CD4-positive, CD25-positive, alpha-beta regulatory T cell (primary cell): ENCODE data around the gene METAP2. TPM values are rescaled to one million over a fixed set of nuclear protein-coding genes. Genes with fewer than 3 reads are reported as not detected.

Source experiments
- ATAC-seq, 2 donors: fragments of 150-1000 bp; cut with Tn5 transposase; one replicate each; pipeline ENCODE4 v1.10.0; 2021; ENCODE audit warnings: low read depth in 2 of 2, moderate number of reproducible peaks in 2 of 2, moderate library complexity in 1 of 2
- DNase-seq, 3 donors: peaks; one replicate each; pipeline versions ENCODE4 v3.0.0 to v3.0.0-alpha.2; 2012 to 2022; ENCODE audit warnings: mixed read lengths in 1 of 3
- H3K27ac ChIP-seq: one replicate; pipeline ENCODE4 v1.7.0; 2013; ENCODE audit warnings: mild to moderate bottlenecking, low read length; ENCODE audit not compliant: insufficient read depth, poor library complexity, severe bottlenecking
- H3K27me3 ChIP-seq: one replicate; pipeline ENCODE4 v1.7.0; 2013; ENCODE audit warnings: low read length; ENCODE audit not compliant: control insufficient read depth, insufficient read depth
- H3K36me3 ChIP-seq: one replicate; pipeline ENCODE4 v1.7.0; 2013; ENCODE audit warnings: mild to moderate bottlenecking, low read length, moderate library complexity; ENCODE audit not compliant: control insufficient read depth, insufficient read depth
- H3K4me1 ChIP-seq: 2 replicates; pipeline ENCODE4 v1.7.0; 2013; ENCODE audit warnings: mild to moderate bottlenecking, low read length; ENCODE audit not compliant: insufficient read depth, control insufficient read depth, poor library complexity, severe bottlenecking
- H3K4me3 ChIP-seq: one replicate; pipeline ENCODE4 v1.7.0; 2013; ENCODE audit warnings: low read depth, mild to moderate bottlenecking, low read length, moderate library complexity
- H3K9me3 ChIP-seq, 2 experiments: 1 replicate in 1 of 2; 2 replicates in 1 of 2; pipeline ENCODE4 v1.7.0; 2013; ENCODE audit warnings: low read length in 2 of 2, mild to moderate bottlenecking in 1 of 2, moderate library complexity in 1 of 2; ENCODE audit not compliant: control insufficient read depth in 2 of 2
- H3K27ac Mint-ChIP-seq, 3 donors: one replicate each; pipeline ENCODE4 v1.8.0; 2020 to 2022; ENCODE audit warnings: mild to moderate bottlenecking in 3 of 3, mixed read lengths in 3 of 3, moderate library complexity in 2 of 3
- H3K27me3 Mint-ChIP-seq: one replicate; pipeline ENCODE4 v1.8.0; 2022; ENCODE audit warnings: mild to moderate bottlenecking, mixed read lengths
- H3K36me3 Mint-ChIP-seq: one replicate; pipeline ENCODE4 v1.8.0; 2020; ENCODE audit warnings: mixed read lengths
- H3K4me1 Mint-ChIP-seq, 4 donors: one replicate each; pipeline ENCODE4 v1.8.0; 2020 to 2022; ENCODE audit warnings: mixed read lengths in 4 of 4, mild to moderate bottlenecking in 1 of 4
- H3K4me3 Mint-ChIP-seq, 4 donors: one replicate each; pipeline ENCODE4 v1.8.0; 2020 to 2022; ENCODE audit warnings: mild to moderate bottlenecking in 4 of 4, mixed read lengths in 4 of 4, moderate library complexity in 3 of 4
- H3K9me3 Mint-ChIP-seq, 7 donors: one replicate each; pipeline ENCODE4 v1.8.0; 2020 to 2022; ENCODE audit warnings: mixed read lengths in 7 of 7, mild to moderate bottlenecking in 3 of 7, moderate library complexity in 2 of 7
- polyA plus RNA-seq, 4 donors: library from polyadenylated mRNA; unstranded; fragments of 300-500 nt; fragmentation: Illumina TruSeq; gene quantifications; one replicate each; pipeline ENCODE4 v1.2.3, GENCODE V29; 2021
- total RNA-seq: library from RNA; stranded (reverse); gene quantifications from one replicate; pipeline ENCODE4 v1.2.3, GENCODE V29; 2022

The METAP2 gene
- total and polyA plus RNA-seq, 5 donors from 2014 or later = 33.9 to 55.7 (median 38.6) TPM

GRCh38 chr12:95513599-95513998, 39.6 kb downstream of the METAP2 start:
- H3K27me3 Mint-ChIP-seq = no peaks in the 10 kb centered on the region
- H3K27ac Mint-ChIP-seq = no peak overlapping the region
- Histone ChIP-seq H3K27ac (no peak overlapping the region), H3K4me1 (no peaks in the 10 kb centered on the region), H3K36me3 (peaks cover 53% of the 10 kb centered on the region), H3K27me3 (no peaks in the 10 kb centered on the region), H3K9me3 (no peaks in the 10 kb centered on the region), H3K4me3 (no peak overlapping the region)
- no peak for DNase-seq
- H3K36me3 Mint-ChIP-seq = peaks cover 40% of the 10 kb centered on the region
- H3K4me3 Mint-ChIP-seq = no peak overlapping the region
- peaks cover 0 to 1% (median 0%) of the 10 kb centered on the region in 7 donors for H3K9me3 Mint-ChIP-seq
- no peak for ATAC-seq
- peaks cover 0 to 10% (median 7%) of the 10 kb centered on the region in 4 donors for H3K4me1 Mint-ChIP-seq

GRCh38 chr12:95515197-95515596, 41.2 kb downstream of the METAP2 start:
- no peaks in the 10 kb centered on the region for H3K27me3 ChIP-seq
- H3K4me1 Mint-ChIP-seq = peaks cover 0 to 4% (median 2%) of the 10 kb centered on the region in 4 donors
- H3K27ac Mint-ChIP-seq = no peak overlapping the region
- DNase-seq (no peak), ATAC-seq (no peak)
- H3K9me3 ChIP-seq = no peaks in the 10 kb centered on the region
- H3K9me3 Mint-ChIP-seq = peaks cover 0 to 1% (median 0%) of the 10 kb centered on the region in 7 donors
- H3K36me3 Mint-ChIP-seq = peaks cover 28% of the 10 kb centered on the region
- H3K27me3 Mint-ChIP-seq = no peaks in the 10 kb centered on the region
- H3K4me3 ChIP-seq = no peak overlapping the region
- peaks cover 43% of the 10 kb centered on the region for H3K36me3 ChIP-seq
- H3K4me1 ChIP-seq = no peaks in the 10 kb centered on the region
- no peak overlapping the region for H3K27ac ChIP-seq
- H3K4me3 Mint-ChIP-seq = no peak overlapping the region

GRCh38 chr12:95516757-95517156, 42.8 kb downstream of the METAP2 start:
- DNase-seq = no peak
- H3K9me3 Mint-ChIP-seq = no peaks in the 10 kb centered on the region
- no peaks in the 10 kb centered on the region for H3K27me3 ChIP-seq
- ATAC-seq = no peak
- no peak overlapping the region for H3K4me3 Mint-ChIP-seq
- no peak overlapping the region for H3K4me3 ChIP-seq
- H3K36me3 Mint-ChIP-seq = peaks cover 22% of the 10 kb centered on the region
- peaks cover 0 to 2% (median 0%) of the 10 kb centered on the region in 4 donors for H3K4me1 Mint-ChIP-seq
- H3K27ac ChIP-seq = no peak overlapping the region
- no peaks in the 10 kb centered on the region for H3K4me1 ChIP-seq
- peaks cover 31% of the 10 kb centered on the region for H3K36me3 ChIP-seq
- peak overlapping the region in 1 of 3 donors; percentile 15 for H3K27ac Mint-ChIP-seq
- H3K27me3 Mint-ChIP-seq = no peaks in the 10 kb centered on the region
- H3K9me3 ChIP-seq = no peaks in the 10 kb centered on the region

GRCh38 chr12:95517246-95517645, 43.3 kb downstream of the METAP2 start:
- Histone ChIP-seq H3K36me3 (peaks cover 27% of the 10 kb centered on the region), H3K4me3 (no peak overlapping the region), H3K27me3 (no peaks in the 10 kb centered on the region), H3K27ac (no peak overlapping the region), H3K4me1 (no peaks in the 10 kb centered on the region), H3K9me3 (no peaks in the 10 kb centered on the region)
- H3K4me1 Mint-ChIP-seq = peaks cover 0 to 2% (median 0%) of the 10 kb centered on the region in 4 donors
- ATAC-seq (no peak), DNase-seq (no peak)
- peaks cover 17% of the 10 kb centered on the region for H3K36me3 Mint-ChIP-seq
- no peaks in the 10 kb centered on the region for H3K27me3 Mint-ChIP-seq
- no peaks in the 10 kb centered on the region for H3K9me3 Mint-ChIP-seq
- H3K27ac Mint-ChIP-seq = peak overlapping the region in 1 of 3 donors; percentile 15
- no peak overlapping the region for H3K4me3 Mint-ChIP-seq

GRCh38 chr12:95518944-95519343, 45.0 kb downstream of the METAP2 start:
- H3K4me1 ChIP-seq = no peaks in the 10 kb centered on the region
- H3K4me3 ChIP-seq = no peak overlapping the region
- no peaks in the 10 kb centered on the region for H3K27me3 Mint-ChIP-seq
- no peak for ATAC-seq
- peaks cover 10% of the 10 kb centered on the region for H3K36me3 ChIP-seq
- no peak overlapping the region for H3K27ac Mint-ChIP-seq
- H3K9me3 ChIP-seq = no peaks in the 10 kb centered on the region
- H3K9me3 Mint-ChIP-seq = no peaks in the 10 kb centered on the region
- H3K4me1 Mint-ChIP-seq = peaks cover 0 to 2% (median 0%) of the 10 kb centered on the region in 4 donors
- H3K36me3 Mint-ChIP-seq = peaks cover 8% of the 10 kb centered on the region
- no peaks in the 10 kb centered on the region for H3K27me3 ChIP-seq
- no peak for DNase-seq
- H3K27ac ChIP-seq = no peak overlapping the region
- H3K4me3 Mint-ChIP-seq = no peak overlapping the region

- no peaks in the 10 kb centered on the region for H3K36me3 Mint-ChIP-seq
- no peak overlapping the region for H3K4me3 Mint-ChIP-seq
- no peaks in the 10 kb centered on the region for H3K9me3 ChIP-seq
- H3K9me3 Mint-ChIP-seq = no peaks in the 10 kb centered on the region
- no peak overlapping the region for H3K27ac ChIP-seq
- ATAC-seq = no peak
- H3K27me3 ChIP-seq = no peaks in the 10 kb centered on the region
- DNase-seq = no peak
- peaks cover 0 to 2% (median 0%) of the 10 kb centered on the region in 4 donors for H3K4me1 Mint-ChIP-seq
- H3K27me3 Mint-ChIP-seq = no peaks in the 10 kb centered on the region
- H3K27ac Mint-ChIP-seq = no peak overlapping the region
- H3K4me3 ChIP-seq = no peak overlapping the region
- H3K4me1 ChIP-seq = no peaks in the 10 kb centered on the region
- H3K36me3 ChIP-seq = no peaks in the 10 kb centered on the region
These were observed 46.9 kb downstream of the METAP2 start for GRCh38 chr12:95520816-95521215.

- H3K27ac ChIP-seq = no peak overlapping the region
- no peaks in the 10 kb centered on the region for H3K4me1 ChIP-seq
- Mint-ChIP-seq H3K27ac (no peak overlapping the region), H3K36me3 (no peaks in the 10 kb centered on the region), H3K4me3 (no peak overlapping the region), H3K4me1 (no peaks in the 10 kb centered on the region), H3K9me3 (no peaks in the 10 kb centered on the region), H3K27me3 (no peaks in the 10 kb centered on the region)
- H3K4me3 ChIP-seq = no peak overlapping the region
- no peaks in the 10 kb centered on the region for H3K27me3 ChIP-seq
- no peaks in the 10 kb centered on the region for H3K36me3 ChIP-seq
- DNase-seq (no peak), ATAC-seq (no peak)
- H3K9me3 ChIP-seq = no peaks in the 10 kb centered on the region
These were observed 48.7 kb downstream of the METAP2 start for GRCh38 chr12:95522692-95523091.

GRCh38 chr12:95528431-95528830, 54.5 kb downstream of the METAP2 start:
- Mint-ChIP-seq H3K4me1 (no peaks in the 10 kb centered on the region), H3K27me3 (peaks cover 5% of the 10 kb centered on the region), H3K27ac (no peak overlapping the region), H3K36me3 (no peaks in the 10 kb centered on the region), H3K4me3 (no peak overlapping the region), H3K9me3 (no peaks in the 10 kb centered on the region)
- H3K27ac ChIP-seq = no peak overlapping the region
- H3K4me3 ChIP-seq = no peak overlapping the region
- DNase-seq = no peak
- no peaks in the 10 kb centered on the region for H3K36me3 ChIP-seq
- no peaks in the 10 kb centered on the region for H3K9me3 ChIP-seq
- ATAC-seq = no peak
- H3K4me1 ChIP-seq = no peaks in the 10 kb centered on the region
- peaks cover 2% of the 10 kb centered on the region for H3K27me3 ChIP-seq
